Tibial nerve (tissue), 4 donors: ENCODE measurements around the gene DTNB. TPM values are rescaled to one million over a fixed set of nuclear protein-coding genes. Genes with fewer than 3 reads are reported as not detected.
A peak's percentile ranks its signal among the peaks of the same experiment; 100 is the strongest.

Experiments
- DNase-seq, 2 donors: peaks; one replicate each; pipeline ENCODE4 v3.0.0-alpha.2; 2019; ENCODE audit warnings: low spot score in 2 of 2
- H3K27ac ChIP-seq, 4 donors: fragments of 200-600 bp; sonication (generic) in 3 of 4; one replicate each; pipeline ENCODE4 v1.5.1; 2017 to 2019; ENCODE audit warnings: mild to moderate bottlenecking in 1 of 4
- H3K27me3 ChIP-seq, 2 donors: fragments of 200-600 bp; sonication (generic) in 1 of 2; one replicate each; pipeline versions ENCODE4 v1.5.1 to v1.6.0; 2017 to 2019
- H3K36me3 ChIP-seq, 3 donors: fragments of 200-600 bp; sonication (generic); one replicate each; pipeline ENCODE4 v1.5.1; 2018 to 2019
- H3K4me1 ChIP-seq, 4 donors: fragments of 200-600 bp; sonication (generic) in 3 of 4; one replicate each; pipeline ENCODE4 v1.5.1; 2017 to 2019
- H3K4me3 ChIP-seq, 4 donors: fragments of 200-600 bp; sonication (generic) in 3 of 4; one replicate each; pipeline ENCODE4 v1.5.1; 2017 to 2019; ENCODE audit warnings: mild to moderate bottlenecking in 1 of 4, moderate library complexity in 1 of 4
- H3K9me3 ChIP-seq, 4 donors: fragments of 200-600 bp; sonication (generic) in 3 of 4; one replicate each; pipeline ENCODE4 v1.5.1; 2017 to 2019
- CTCF ChIP-seq, 5 experiments: fragments of 200-600 bp in 3 of 5; fragments of 450-650 bp in 2 of 5; sonication (generic) in 3 of 5; IDR thresholded peaks; one replicate each; pipeline ENCODE4 v1.5.1; 2016 to 2019; ENCODE audit warnings: antibody characterized with exemption in 5 of 5, mild to moderate bottlenecking in 3 of 5, moderate library complexity in 2 of 5
- EP300 ChIP-seq, 2 donors: sonication (generic); formaldehyde crosslinking; IDR thresholded peaks; one replicate each; pipeline ENCODE4 v1.6.1; 2017; ENCODE audit warnings: antibody characterized with exemption in 2 of 2, mild to moderate bottlenecking in 1 of 2
- POLR2A ChIP-seq, 2 donors: fragments of 450-650 bp; IDR thresholded peaks; one replicate each; pipeline ENCODE4 v1.6.1; 2017; ENCODE audit warnings: antibody characterized with exemption in 2 of 2, mild to moderate bottlenecking in 2 of 2, moderate library complexity in 2 of 2
- WGBS, 2 donors: methylation state at CpG; one replicate each; pipeline ENCODE4 v1.1.5; 2018; 5-methylcytosine and 5-hydroxymethylcytosine counted together
- total RNA-seq, 4 donors: library from RNA; depleted of rRNA; stranded (reverse); fragments of >200 nt; gene quantifications; one replicate each; pipeline ENCODE4 v1.1.0, GENCODE V29; 2016

The DTNB gene
- total RNA-seq, 4 donors from 2014 or later = 9.4 to 18.6 (median 13.1) TPM

- peaks cover 0 to 3% (median under 1%) of the 10 kb centered on the region in 4 donors for H3K4me1 ChIP-seq
- no peak overlapping the region for H3K4me3 ChIP-seq
- H3K27me3 ChIP-seq = no peaks in the 10 kb centered on the region
- no peak overlapping the region for H3K27ac ChIP-seq
- H3K36me3 ChIP-seq = no peaks in the 10 kb centered on the region
- no peak for DNase-seq
- WGBS, 2 donors = 97% methylated on average over 3 of the region's 3 CpGs
- TF ChIP-seq EP300 (IDR thresholded peaks at IDR 0.05) (no peak), CTCF (IDR thresholded peaks at IDR 0.05) (no peak), POLR2A (IDR thresholded peaks at IDR 0.05) (no peak)
- no peaks in the 10 kb centered on the region for H3K9me3 ChIP-seq
Measured at GRCh38 chr2:25426326-25426725, 247.1 kb downstream of the DTNB start.

GRCh38 chr2:25424426-25425028, 248.8 kb downstream of the DTNB start:
- 90 to 96% methylated on average over 6 of the region's 6 CpGs for WGBS, 2 donors
- Histone ChIP-seq H3K27me3 (no peaks in the 10 kb centered on the region), H3K9me3 (no peaks in the 10 kb centered on the region), H3K4me1 (peaks cover 0 to 7% (median 1%) of the 10 kb centered on the region in 4 donors), H3K4me3 (no peak overlapping the region), H3K36me3 (peaks cover 0 to 1% (median 0%) of the 10 kb centered on the region in 3 donors), H3K27ac (no peak overlapping the region)
- no peak for DNase-seq
- TF ChIP-seq CTCF (IDR thresholded peaks at IDR 0.05) = no peak
- no peak for TF ChIP-seq EP300 (IDR thresholded peaks at IDR 0.05)

- no peaks in the 10 kb centered on the region for H3K9me3 ChIP-seq
- peak overlapping the region in 1 of 4 donors; percentile 4 for H3K27ac ChIP-seq
- TF ChIP-seq POLR2A (IDR thresholded peaks at IDR 0.05) (no peak), EP300 (IDR thresholded peaks at IDR 0.05) (no peak), CTCF (IDR thresholded peaks at IDR 0.05) (no peak)
- no peak for DNase-seq
- 82 to 87% methylated on average over 3 of the region's 3 CpGs for WGBS, 2 donors
- peaks cover 0 to 7% (median 1%) of the 10 kb centered on the region in 4 donors for H3K4me1 ChIP-seq
- peaks cover 0 to 17% (median 0%) of the 10 kb centered on the region in 3 donors for H3K36me3 ChIP-seq
- no peaks in the 10 kb centered on the region for H3K27me3 ChIP-seq
- no peak overlapping the region for H3K4me3 ChIP-seq
Measured at GRCh38 chr2:25421820-25422411, 251.5 kb downstream of the DTNB start.

GRCh38 chr2:25421289-25421688, 252.1 kb downstream of the DTNB start:
- no peak for DNase-seq
- H3K36me3 ChIP-seq = peaks cover 0 to 17% (median 0%) of the 10 kb centered on the region in 3 donors
- H3K27ac ChIP-seq = peak overlapping the region in 1 of 4 donors; percentile 16
- TF ChIP-seq CTCF (IDR thresholded peaks at IDR 0.05) (no peak), EP300 (IDR thresholded peaks at IDR 0.05) (no peak), POLR2A (IDR thresholded peaks at IDR 0.05) (no peak)
- H3K4me3 ChIP-seq = no peak overlapping the region
- H3K4me1 ChIP-seq = peaks cover 0 to 7% (median 1%) of the 10 kb centered on the region in 4 donors
- H3K27me3 ChIP-seq = no peaks in the 10 kb centered on the region
- 67 to 76% methylated on average over 6 of the region's 6 CpGs for WGBS, 2 donors
- no peaks in the 10 kb centered on the region for H3K9me3 ChIP-seq

GRCh38 chr2:25420820-25421237, 252.5 kb downstream of the DTNB start:
- Histone ChIP-seq H3K9me3 (no peaks in the 10 kb centered on the region), H3K36me3 (peaks cover 0 to 17% (median 0%) of the 10 kb centered on the region in 3 donors), H3K4me1 (peaks cover 0 to 7% (median 1%) of the 10 kb centered on the region in 4 donors), H3K4me3 (no peak overlapping the region), H3K27me3 (no peaks in the 10 kb centered on the region), H3K27ac (peak overlapping the region in 1 of 4 donors; percentile 16)
- DNase-seq = no peak
- no peak for TF ChIP-seq EP300 (IDR thresholded peaks at IDR 0.05)
- TF ChIP-seq CTCF (IDR thresholded peaks at IDR 0.05) = no peak
- no peak for TF ChIP-seq POLR2A (IDR thresholded peaks at IDR 0.05)
- 78 to 80% methylated on average over 2 of the region's 2 CpGs for whole genome bisulfite sequencing, 2 donors
